GM18868 (cell line): ENCODE results near the gene C12orf43.

Experiments
- ATAC-seq: cut with Tn5 transposase; IDR thresholded peaks from one replicate; pipeline ENCODE4 v1.9.1; 2021; ENCODE audit warnings: mild to moderate bottlenecking, moderate library complexity; ENCODE audit not compliant: unreplicated experiment

Gene C12orf43

GRCh38 chr12:121033625-121034349 lies 17.5 kb upstream of the C12orf43 start:
- no peak for ATAC-seq

- ATAC-seq, result no peak
These were observed 14.4 kb upstream of the C12orf43 start for GRCh38 chr12:121030576-121031212.

GRCh38 chr12:121026274-121027045 lies 10.2 kb upstream of the C12orf43 start:
- ATAC-seq, result no peak

- ATAC-seq, result no peak
These were observed 9.3 kb upstream of the C12orf43 start for GRCh38 chr12:121025442-121026226.

- ATAC-seq, result no peak
These were observed 7.5 kb upstream of the C12orf43 start for GRCh38 chr12:121023799-121024198.

GRCh38 chr12:121022713-121023112 lies 6.4 kb upstream of the C12orf43 start:
- no peak for ATAC-seq

- no peak for ATAC-seq
These were observed 5.5 kb upstream of the C12orf43 start for GRCh38 chr12:121021754-121022153.

- ATAC-seq, result no peak
These were observed 2.8 kb upstream of the C12orf43 start for GRCh38 chr12:121018860-121019617.

GRCh38 chr12:121017966-121018491 lies 1.7 kb upstream of the C12orf43 start:
- no peak for ATAC-seq

- no peak for ATAC-seq
These were observed 2.6 kb downstream of the C12orf43 start for GRCh38 chr12:121013715-121014114.

- ATAC-seq, result no peak
These were observed 4.5 kb downstream of the C12orf43 start for GRCh38 chr12:121011820-121012219.

GRCh38 chr12:121010860-121011259 lies 5.4 kb downstream of the C12orf43 start:
- no peak for ATAC-seq

GRCh38 chr12:121009741-121010140 lies 6.5 kb downstream of the C12orf43 start:
- ATAC-seq, result no peak

GRCh38 chr12:121008347-121009098 lies 7.8 kb downstream of the C12orf43 start:
- no peak for ATAC-seq

GRCh38 chr12:121005346-121005815 lies 10.9 kb downstream of the C12orf43 start:
- ATAC-seq, result no peak

GRCh38 chr12:121004253-121004815 lies 12.0 kb downstream of the C12orf43 start:
- no peak for ATAC-seq

GRCh38 chr12:121003650-121004049 lies 12.6 kb downstream of the C12orf43 start:
- no peak for ATAC-seq

- ATAC-seq, result no peak
These were observed 14.3 kb downstream of the C12orf43 start for GRCh38 chr12:121001841-121002483.
